ENCODE measurements around the gene BRAT1.
A peak's percentile ranks its signal among the peaks of the same experiment; 100 is the strongest.

BRAT1 gene

DNA sequence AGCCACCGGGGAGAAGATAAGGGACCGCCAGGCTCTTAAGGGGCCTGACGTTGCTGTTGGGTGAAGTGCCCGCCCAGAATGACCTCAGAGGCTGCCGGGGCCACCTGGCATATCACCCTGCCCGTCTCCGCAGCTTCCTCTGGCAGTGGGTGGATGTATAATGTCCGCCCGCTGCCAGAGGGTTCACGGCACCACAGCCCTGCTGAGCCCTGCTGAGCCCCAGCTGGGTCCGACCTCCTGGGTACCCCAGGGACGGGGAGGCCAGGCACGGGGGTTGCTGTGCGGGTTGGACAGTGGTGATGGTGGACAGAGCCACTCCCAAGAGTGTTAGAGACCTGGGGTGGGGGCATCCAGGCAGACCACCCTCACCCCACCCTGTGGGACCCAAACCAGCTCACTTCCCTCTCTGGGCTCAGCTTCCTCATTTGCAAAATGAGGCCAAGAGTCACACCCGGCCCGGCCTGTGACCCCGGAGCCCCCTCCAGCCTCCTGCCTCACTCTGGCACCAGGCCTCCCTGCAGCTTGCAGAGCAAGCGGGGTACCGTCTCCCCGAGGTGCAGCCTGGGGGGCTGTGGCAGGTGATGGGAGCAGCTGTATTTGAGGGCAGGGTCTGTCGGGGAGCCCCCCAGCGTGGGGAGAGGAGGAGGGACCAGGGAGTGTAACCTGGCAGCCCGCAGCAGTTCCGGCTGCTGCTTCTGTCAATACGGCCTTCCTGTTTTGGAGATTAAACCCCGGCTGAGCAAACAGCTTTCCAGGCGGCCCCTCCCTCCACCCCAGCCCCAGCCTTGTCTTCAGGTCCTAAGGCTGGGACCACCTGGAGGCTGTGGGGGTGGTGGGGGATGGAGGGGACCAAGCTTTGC, 44.2 kb downstream of the BRAT1 start:
- Mint-ChIP-seq H3K4me1 (peaks cover 35% of the 10 kb centered on the region), H3K27me3 (ENCODE audit: low read depth) (no peaks in the 10 kb centered on the region), H3K27ac (no peak overlapping the region), H3K9me3 (no peaks in the 10 kb centered on the region), H3K4me3 (no peak overlapping the region), H3K36me3 (ENCODE audit: low read depth) (no peaks in the 10 kb centered on the region)
- TF ChIP-seq, protein P1, sequence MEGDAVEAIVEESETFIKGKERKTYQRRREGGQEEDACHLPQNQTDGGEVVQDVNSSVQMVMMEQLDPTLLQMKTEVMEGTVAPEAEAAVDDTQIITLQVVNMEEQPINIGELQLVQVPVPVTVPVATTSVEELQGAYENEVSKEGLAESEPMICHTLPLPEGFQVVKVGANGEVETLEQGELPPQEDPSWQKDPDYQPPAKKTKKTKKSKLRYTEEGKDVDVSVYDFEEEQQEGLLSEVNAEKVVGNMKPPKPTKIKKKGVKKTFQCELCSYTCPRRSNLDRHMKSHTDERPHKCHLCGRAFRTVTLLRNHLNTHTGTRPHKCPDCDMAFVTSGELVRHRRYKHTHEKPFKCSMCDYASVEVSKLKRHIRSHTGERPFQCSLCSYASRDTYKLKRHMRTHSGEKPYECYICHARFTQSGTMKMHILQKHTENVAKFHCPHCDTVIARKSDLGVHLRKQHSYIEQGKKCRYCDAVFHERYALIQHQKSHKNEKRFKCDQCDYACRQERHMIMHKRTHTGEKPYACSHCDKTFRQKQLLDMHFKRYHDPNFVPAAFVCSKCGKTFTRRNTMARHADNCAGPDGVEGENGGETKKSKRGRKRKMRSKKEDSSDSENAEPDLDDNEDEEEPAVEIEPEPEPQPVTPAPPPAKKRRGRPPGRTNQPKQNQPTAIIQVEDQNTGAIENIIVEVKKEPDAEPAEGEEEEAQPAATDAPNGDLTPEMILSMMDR (IDR thresholded peaks at IDR 0.05; ENCODE audit: unreplicated experiment in 3 of 3): no peak

DNA sequence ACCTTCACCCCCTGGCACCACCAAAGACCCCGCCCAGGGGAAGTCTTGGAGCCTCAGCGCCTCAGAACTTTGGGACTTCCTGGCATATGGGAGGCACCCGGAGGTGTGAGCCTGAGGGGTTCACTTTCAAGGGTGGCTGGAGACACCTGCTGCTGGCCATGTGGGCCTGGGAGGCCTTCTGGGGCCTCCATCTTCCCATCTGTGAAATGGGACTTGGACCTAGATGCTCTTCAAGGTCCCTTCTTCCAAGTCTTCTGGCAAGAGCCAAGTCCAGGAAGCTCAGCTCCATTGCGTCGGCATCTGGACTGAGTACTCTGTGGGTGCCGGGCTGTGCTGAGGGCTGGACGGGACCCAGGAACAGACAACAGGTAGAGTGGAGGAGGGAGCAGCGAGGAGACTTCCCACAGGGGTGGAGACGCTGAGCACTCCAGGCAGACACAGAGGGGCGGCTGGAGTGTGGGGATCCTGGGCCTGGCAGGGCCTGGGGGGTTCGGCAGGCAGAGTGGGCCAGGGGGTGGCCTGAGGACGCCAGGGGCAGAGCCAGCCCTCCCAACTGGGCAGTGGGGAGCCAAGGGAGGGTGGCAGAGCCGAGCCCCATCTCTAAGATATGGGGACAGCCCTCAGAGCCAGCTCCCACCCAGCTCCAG, 45.1 kb downstream of the BRAT1 start:
- H3K4me3 Mint-ChIP-seq: no peak overlapping the region
- TF ChIP-seq, protein P1 (IDR thresholded peaks at IDR 0.05; ENCODE audit: unreplicated experiment in 3 of 3): no peak
- peak overlapping the region in 1 of 3 experiments; percentile 51 for H3K27ac Mint-ChIP-seq
- peaks cover 34% of the 10 kb centered on the region for H3K4me1 Mint-ChIP-seq
- H3K27me3 Mint-ChIP-seq (ENCODE audit: low read depth): no peaks in the 10 kb centered on the region
- H3K36me3 Mint-ChIP-seq (ENCODE audit: low read depth): no peaks in the 10 kb centered on the region
- no peaks in the 10 kb centered on the region for H3K9me3 Mint-ChIP-seq

DNA sequence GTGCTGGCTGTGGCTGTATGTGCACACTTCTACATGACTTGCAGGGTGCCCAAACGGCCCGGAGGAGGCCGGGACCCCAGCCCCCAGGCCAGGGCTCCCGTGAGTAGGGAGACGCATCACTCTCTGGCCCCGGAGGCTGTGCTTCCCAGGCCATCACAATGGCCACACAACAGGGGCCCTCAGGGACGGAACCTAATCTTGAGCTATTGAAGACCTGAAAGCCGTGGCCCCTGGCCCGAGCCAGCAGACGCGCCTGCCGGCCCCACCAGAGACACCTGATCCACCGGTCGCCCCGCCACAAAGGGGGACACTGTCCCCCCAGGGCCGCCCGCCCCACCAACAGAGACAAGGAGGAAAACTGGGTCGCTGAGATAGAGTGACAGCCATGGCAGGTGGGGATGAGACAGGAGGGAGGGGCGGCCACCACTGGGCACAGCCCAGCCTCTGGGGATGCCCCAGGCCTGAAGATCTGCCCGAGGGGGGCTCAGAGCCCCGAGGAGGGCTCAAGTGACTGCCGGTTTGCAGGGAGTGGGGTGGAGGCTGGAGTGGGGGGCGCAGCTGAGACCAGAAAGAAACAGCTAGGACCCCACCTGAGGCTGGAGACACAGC, 45.9 kb downstream of the BRAT1 start:
- Mint-ChIP-seq H3K4me3 (peak overlapping the region in 1 of 3 experiments; percentile 57), H3K9me3 (no peaks in the 10 kb centered on the region), H3K27ac (peak overlapping the region; percentile 81 to 87 (median 87)), H3K4me1 (peaks cover 34% of the 10 kb centered on the region), H3K27me3 (ENCODE audit: low read depth) (no peaks in the 10 kb centered on the region), H3K36me3 (ENCODE audit: low read depth) (no peaks in the 10 kb centered on the region)
- TF ChIP-seq, protein P1 (IDR thresholded peaks at IDR 0.05; ENCODE audit: unreplicated experiment in 3 of 3): no peak

DNA sequence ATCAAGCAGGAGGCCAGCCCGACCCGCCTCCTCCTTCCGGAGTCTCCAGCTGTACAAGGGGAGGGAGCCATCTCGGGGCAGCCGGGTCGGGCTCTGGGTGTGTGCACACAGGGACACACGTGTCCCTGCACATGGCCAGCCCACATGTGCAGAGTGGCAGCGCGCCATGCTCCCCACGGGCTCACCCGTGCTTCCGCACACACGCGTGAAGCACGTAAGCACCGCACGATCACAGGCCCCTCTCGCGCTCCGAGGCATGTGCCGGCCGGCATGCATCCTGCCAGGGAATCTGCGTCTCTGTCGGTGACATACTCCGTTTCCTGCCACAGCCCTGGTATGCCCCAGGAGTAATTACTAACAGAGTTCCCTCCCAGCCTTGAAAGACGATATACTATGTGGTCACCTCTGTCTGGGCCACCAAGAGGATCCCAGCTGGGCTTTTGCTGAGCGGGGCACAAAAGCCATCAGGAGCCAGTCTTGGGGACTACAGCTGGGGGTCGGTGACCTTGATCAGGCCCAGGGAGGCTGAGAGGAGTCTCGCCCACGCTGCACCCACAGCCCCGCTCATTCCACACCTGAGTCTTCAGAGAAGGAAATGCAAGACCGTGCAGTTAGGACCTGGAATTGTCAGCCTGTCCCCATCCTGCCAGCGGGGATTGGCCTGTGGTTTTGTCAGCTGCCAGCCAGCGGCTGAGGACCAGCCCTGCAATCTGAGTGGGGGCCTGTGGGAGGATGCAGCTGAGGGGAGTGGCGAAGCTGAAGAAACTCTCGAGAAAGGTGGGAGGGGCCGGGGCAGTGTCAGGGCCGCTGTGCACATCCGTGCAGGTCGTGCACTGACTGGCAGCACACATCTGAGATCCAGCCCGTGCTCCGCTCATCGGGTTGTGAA, 46.8 kb downstream of the BRAT1 start:
- H3K27me3 Mint-ChIP-seq (ENCODE audit: low read depth): no peaks in the 10 kb centered on the region
- no peaks in the 10 kb centered on the region for H3K36me3 Mint-ChIP-seq (ENCODE audit: low read depth)
- peak overlapping the region; percentile 81 to 87 (median 87) for H3K27ac Mint-ChIP-seq
- TF ChIP-seq, protein P1 (IDR thresholded peaks at IDR 0.05; ENCODE audit: unreplicated experiment in 3 of 3): no peak
- H3K9me3 Mint-ChIP-seq: no peaks in the 10 kb centered on the region
- peaks cover 39% of the 10 kb centered on the region for H3K4me1 Mint-ChIP-seq
- H3K4me3 Mint-ChIP-seq: peak overlapping the region; percentile 23 to 57 (median 34)

DNA sequence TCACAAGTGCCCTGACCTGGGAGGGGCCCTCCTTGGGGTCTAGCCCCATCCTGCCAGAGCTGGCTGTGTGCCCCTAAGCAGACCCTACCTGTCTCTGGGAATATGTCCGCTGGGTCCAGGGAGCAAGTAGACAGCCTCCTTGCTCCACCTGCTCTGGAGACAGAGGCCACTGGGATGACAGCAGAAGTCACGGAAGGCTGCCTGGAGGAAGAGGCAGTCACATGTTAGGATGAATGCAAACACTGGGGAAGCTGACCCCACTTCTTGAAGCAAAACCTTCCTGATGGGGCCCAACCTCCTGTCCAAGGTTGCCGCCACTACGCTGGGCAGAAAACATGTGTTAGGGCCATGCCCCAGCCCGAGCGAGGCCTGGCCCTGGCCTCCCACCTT, 47.4 kb downstream of the BRAT1 start:
- Mint-ChIP-seq H3K27ac (peak overlapping the region in 1 of 3 experiments; percentile 32), H3K4me1 (peaks cover 40% of the 10 kb centered on the region), H3K9me3 (no peaks in the 10 kb centered on the region), H3K36me3 (ENCODE audit: low read depth) (no peaks in the 10 kb centered on the region), H3K27me3 (ENCODE audit: low read depth) (no peaks in the 10 kb centered on the region), H3K4me3 (no peak overlapping the region)
- TF ChIP-seq, protein P1 (IDR thresholded peaks at IDR 0.05; ENCODE audit: unreplicated experiment in 3 of 3): no peak
